Breast epithelium (tissue), 4 donors: Measurements from ENCODE around the gene FXYD7. TPM values are rescaled to one million over a fixed set of nuclear protein-coding genes. Genes with fewer than 3 reads are reported as not detected.
"Not testable (repeated sequence)": the region's sequence is repeated elsewhere in the genome, so short reads cannot be mapped to it uniquely, and the experiment has no call there.

Experiments used
- DNase-seq, 2 donors: peaks; one replicate each; pipeline ENCODE4 v3.0.0-alpha.2; 2019; ENCODE audit warnings: low spot score in 2 of 2
- H3K27ac ChIP-seq, 2 donors: fragments of 200-600 bp; sonication (generic) in 1 of 2; one replicate each; pipeline ENCODE4 v1.5.1; 2016 to 2019; ENCODE audit warnings: mild to moderate bottlenecking in 1 of 2
- H3K27me3 ChIP-seq, 2 donors: fragments of 200-600 bp; sonication (generic) in 1 of 2; one replicate each; pipeline versions ENCODE4 v1.5.1 to v1.6.0; 2017 to 2019; ENCODE audit warnings: control low read depth in 1 of 2, mild to moderate bottlenecking in 1 of 2
- H3K36me3 ChIP-seq: fragments of 200-600 bp; one replicate; pipeline ENCODE4 v1.5.1; 2019
- H3K4me1 ChIP-seq, 2 donors: fragments of 200-600 bp; sonication (generic); one replicate each; pipeline ENCODE4 v1.5.1; 2016 to 2019; ENCODE audit warnings: control low read depth in 1 of 2
- H3K4me3 ChIP-seq, 3 donors: fragments of 200-600 bp; sonication (generic); 1 replicate in 2 of 3; 2 replicates in 1 of 3; pipeline ENCODE4 v1.5.1; 2016 to 2019; ENCODE audit warnings: mild to moderate bottlenecking in 3 of 3, moderate library complexity in 2 of 3
- H3K9me3 ChIP-seq, 2 donors: fragments of 200-600 bp; sonication (generic) in 1 of 2; one replicate each; pipeline ENCODE4 v1.5.1; 2016 to 2019; ENCODE audit warnings: control low read depth in 1 of 2
- POLR2A ChIP-seq: fragments of 450-650 bp; IDR thresholded peaks from one replicate; pipeline ENCODE4 v1.6.1; 2016; ENCODE audit warnings: antibody characterized with exemption, mild to moderate bottlenecking, moderate library complexity
- POLR2AphosphoS5 ChIP-seq, 3 donors: sonication (generic); formaldehyde crosslinking; IDR thresholded peaks; one replicate each; pipeline ENCODE4 v1.6.1; 2017; ENCODE audit warnings: antibody characterized with exemption in 3 of 3
- intact Hi-C: fragments of 100-400 bp; cut with DNase I; formaldehyde crosslinking; loops from one replicate; pipeline ENCODE4 v1.15.1; 2023; ENCODE audit warnings: low total_unique reads
- total RNA-seq, 3 donors: library from RNA; depleted of rRNA; stranded (reverse); fragments of >200 nt; gene quantifications; one replicate each; pipeline ENCODE4 v1.1.0, GENCODE V29; 2016
- TF ChIP-seq, protein P1 (sequence below), 3 donors: fragments of 450-650 bp; IDR thresholded peaks; one replicate each; pipeline ENCODE4 v1.5.1; 2016 to 2017; ENCODE audit warnings: antibody characterized with exemption in 3 of 3, mild to moderate bottlenecking in 3 of 3, moderate library complexity in 3 of 3

FXYD7 gene
- total RNA-seq, 3 donors from 2014 or later = not detected

DNA sequence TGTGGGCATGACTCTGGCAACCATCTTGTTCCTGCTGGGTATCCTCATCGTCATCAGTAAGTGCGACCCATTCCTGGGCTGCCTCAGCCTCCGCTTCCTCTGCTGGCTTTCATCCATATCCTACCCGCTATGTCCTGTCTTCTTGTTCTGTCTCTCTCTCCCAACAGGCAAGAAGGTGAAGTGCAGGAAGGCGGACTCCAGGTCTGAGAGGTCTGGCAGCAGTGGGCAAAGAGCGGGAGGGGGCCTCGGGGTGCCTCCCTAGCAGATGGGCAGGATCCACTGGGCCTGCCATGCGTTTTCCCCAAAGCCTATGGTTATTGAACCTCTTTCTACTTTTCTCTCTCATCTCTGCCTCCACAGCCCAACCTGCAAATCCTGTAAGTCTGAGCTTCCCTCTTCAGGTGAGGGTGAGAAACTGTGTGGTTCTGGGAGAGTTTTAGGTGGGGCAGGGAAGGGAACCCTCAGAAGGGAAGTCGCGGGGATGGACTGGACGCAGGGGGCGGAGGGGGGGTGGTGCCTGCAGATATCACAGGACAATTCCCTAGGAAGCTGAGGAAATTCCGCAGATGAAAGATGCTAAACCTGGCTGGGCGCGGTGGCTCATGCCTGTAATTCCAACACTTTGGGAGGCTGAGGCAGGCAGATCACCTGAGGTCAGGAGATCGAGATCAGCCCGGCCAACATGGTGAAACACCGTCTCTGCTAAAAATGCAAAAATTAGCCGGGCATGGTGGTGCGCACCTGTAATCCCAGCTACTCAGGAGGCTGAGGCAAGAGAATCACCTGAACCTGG lies 8.4 kb downstream of the FXYD7 start:
- no peak overlapping the region for H3K4me3 ChIP-seq
- no peak for DNase-seq
- H3K36me3 ChIP-seq = no peaks in the 10 kb centered on the region
- no peaks in the 10 kb centered on the region for H3K27me3 ChIP-seq
- TF ChIP-seq, protein P1, sequence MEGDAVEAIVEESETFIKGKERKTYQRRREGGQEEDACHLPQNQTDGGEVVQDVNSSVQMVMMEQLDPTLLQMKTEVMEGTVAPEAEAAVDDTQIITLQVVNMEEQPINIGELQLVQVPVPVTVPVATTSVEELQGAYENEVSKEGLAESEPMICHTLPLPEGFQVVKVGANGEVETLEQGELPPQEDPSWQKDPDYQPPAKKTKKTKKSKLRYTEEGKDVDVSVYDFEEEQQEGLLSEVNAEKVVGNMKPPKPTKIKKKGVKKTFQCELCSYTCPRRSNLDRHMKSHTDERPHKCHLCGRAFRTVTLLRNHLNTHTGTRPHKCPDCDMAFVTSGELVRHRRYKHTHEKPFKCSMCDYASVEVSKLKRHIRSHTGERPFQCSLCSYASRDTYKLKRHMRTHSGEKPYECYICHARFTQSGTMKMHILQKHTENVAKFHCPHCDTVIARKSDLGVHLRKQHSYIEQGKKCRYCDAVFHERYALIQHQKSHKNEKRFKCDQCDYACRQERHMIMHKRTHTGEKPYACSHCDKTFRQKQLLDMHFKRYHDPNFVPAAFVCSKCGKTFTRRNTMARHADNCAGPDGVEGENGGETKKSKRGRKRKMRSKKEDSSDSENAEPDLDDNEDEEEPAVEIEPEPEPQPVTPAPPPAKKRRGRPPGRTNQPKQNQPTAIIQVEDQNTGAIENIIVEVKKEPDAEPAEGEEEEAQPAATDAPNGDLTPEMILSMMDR (IDR thresholded peaks at IDR 0.05) = no peak
- no peak for TF ChIP-seq POLR2AphosphoS5 (IDR thresholded peaks at IDR 0.05)
- TF ChIP-seq POLR2A = no peak
- no peaks in the 10 kb centered on the region for H3K9me3 ChIP-seq
- intact Hi-C loops = loop anchor here (10.0 kb wide), 1 partner anchor 113 kb away; the partner anchor contains the start of gene USF2
- no peak overlapping the region for H3K27ac ChIP-seq
- no peaks in the 10 kb centered on the region for H3K4me1 ChIP-seq

DNA sequence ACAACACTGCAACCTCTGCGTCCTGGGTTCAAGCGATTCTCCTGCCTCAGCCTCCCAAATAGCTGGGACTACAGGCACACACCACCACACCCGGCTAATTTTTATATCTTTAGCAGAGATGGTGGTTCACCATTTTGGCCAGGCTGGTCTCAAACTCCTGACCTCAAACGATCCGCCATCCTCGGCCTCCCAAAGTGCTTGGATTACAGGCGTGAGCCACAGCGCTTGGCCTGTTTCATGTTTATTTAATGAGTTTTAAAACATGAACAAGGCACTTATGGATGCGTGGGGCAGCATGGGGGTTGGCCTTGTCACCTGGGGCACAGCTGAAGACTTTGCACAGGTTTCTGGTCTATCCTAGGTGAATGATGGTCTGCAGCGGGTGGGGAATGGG lies 10.1 kb downstream of the FXYD7 start:
- intact Hi-C loops = loop anchor here (10.0 kb wide), 1 partner anchor 112 kb away; the partner anchor contains the start of gene USF2
- H3K27me3 ChIP-seq, H3K9me3 ChIP-seq, H3K4me1 ChIP-seq, DNase-seq, H3K27ac ChIP-seq, H3K36me3 ChIP-seq: not testable (repeated sequence)
- peak overlapping the region in 1 of 3 donors; percentile 82 for H3K4me3 ChIP-seq

DNA sequence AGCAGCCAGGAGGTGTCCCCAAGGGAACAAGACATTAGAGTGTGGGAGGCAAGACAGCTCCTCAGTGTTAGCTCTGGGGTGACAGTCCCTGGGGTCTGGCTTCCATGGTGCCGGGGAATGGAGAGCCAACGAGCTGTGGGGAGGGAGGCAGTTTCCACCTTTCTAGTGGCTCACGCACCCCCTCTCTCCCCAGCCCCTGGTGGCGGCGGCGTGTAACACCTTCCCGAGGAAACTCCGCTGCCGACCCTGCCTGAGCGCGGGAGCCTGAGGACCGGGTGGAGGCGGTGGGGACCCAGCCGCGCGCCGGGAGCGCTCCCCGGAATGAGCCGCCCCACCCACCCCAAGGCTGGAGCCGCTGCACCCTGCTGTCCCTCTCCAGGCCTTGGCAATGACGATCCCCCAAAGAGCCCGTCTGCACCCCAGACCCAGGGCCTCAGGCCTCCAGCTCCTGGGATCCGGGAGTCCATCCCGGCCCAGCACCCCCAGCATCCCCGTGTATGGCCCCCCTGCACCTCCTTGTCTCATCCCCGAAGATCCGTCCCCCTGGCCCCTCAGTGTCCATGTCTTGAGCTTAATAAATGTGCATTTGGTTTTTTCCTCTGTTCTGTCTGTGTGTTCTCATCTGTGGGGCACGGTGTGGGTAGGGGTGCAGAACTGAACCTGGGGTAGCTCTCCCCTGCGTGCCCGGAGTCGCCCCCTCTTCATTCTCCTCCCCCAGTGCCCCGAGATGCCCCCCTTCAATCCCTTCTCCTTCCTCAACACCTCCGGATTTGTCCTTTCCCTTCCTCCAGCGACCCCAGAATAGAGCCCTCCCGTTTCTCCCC lies 10.9 kb downstream of the FXYD7 start:
- Histone ChIP-seq H3K4me3 (peak overlapping the region; percentile 69 to 82 (median 75)), H3K36me3 (no peaks in the 10 kb centered on the region), H3K4me1 (no peaks in the 10 kb centered on the region), H3K27me3 (no peaks in the 10 kb centered on the region), H3K27ac (peak overlapping the region; percentile 77 to 85), H3K9me3 (no peaks in the 10 kb centered on the region)
- no peak for DNase-seq
- no peak for TF ChIP-seq POLR2A
- TF ChIP-seq, protein P1 (IDR thresholded peaks at IDR 0.05) = peak; percentile 58 to 69 (median 64)
- TF ChIP-seq POLR2AphosphoS5 (IDR thresholded peaks at IDR 0.05) = no peak
- intact Hi-C loops = loop anchor here (10.0 kb wide), 1 partner anchor 111 kb away; the partner anchor contains the start of gene USF2

DNA sequence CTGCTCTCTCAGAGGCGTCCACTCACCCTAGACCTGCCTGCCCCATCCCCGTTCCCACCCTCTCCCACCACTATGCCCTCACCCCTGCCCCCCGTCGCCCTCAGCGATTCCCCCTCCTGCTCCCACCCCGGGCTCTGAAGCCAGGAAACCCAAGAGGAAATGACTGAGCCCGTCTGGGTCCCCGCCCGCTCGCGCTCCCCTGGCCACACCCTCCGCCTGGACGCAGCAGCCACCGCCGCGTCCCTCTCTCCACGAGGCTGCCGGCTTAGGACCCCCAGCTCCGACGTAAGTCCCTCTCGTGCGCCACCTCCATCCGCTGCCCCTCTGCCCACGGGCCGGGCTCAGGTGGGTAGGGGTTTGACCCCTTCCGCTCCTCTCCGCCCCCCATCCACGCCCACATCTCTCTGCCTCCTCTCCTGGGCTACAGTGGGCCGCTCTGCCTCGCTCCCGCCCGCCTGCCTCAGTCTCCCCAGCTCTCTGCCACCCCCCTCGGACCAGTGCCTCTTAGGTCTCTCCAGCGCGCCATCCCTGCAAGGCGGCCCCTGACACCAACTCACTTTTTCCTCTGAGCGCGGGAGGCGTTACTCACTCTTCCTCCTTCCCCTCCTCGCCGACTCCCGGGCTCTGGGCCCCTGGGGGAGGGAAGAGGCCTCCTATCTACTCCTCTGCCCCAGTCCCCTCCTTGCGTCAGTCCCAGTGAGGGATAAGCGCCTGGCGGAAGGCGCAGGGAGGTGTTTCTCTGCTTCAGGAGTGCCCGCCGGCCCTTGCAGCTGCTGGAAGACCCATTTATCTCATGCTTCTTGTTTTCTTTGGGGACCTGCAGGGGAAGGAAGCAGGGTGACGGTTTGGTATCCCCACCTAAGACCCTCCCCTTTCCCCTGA lies 11.7 kb downstream of the FXYD7 start, which contains the start of gene FXYD5:
Gene FXYD5 (plus strand): TSS at position 211 of the 882 bp plus-strand sequence. CDS start 816 bp downstream, outside the sequence.
- Histone ChIP-seq H3K9me3 (no peaks in the 10 kb centered on the region), H3K27ac (peak within 1 kb of the TSS; percentile 77 to 85), H3K4me3 (peak within 1 kb of the TSS; percentile 69 to 82 (median 75)), H3K4me1 (no peaks in the 10 kb centered on the region), H3K27me3 (no peaks in the 10 kb centered on the region), H3K36me3 (no peaks in the 10 kb centered on the region)
- intact Hi-C loops = loop anchor here (10.0 kb wide), 1 partner anchor 110 kb away; the partner anchor contains the start of gene USF2
- DNase-seq = peak in 1 of 2 donors; percentile 72
- TF ChIP-seq POLR2AphosphoS5 (IDR thresholded peaks at IDR 0.05) = peak in 2 of 3 donors; percentile 11 to 19
- no peak for TF ChIP-seq POLR2A
- TF ChIP-seq, protein P1 (IDR thresholded peaks at IDR 0.05) = peak in 1 of 3 donors; percentile 24

DNA sequence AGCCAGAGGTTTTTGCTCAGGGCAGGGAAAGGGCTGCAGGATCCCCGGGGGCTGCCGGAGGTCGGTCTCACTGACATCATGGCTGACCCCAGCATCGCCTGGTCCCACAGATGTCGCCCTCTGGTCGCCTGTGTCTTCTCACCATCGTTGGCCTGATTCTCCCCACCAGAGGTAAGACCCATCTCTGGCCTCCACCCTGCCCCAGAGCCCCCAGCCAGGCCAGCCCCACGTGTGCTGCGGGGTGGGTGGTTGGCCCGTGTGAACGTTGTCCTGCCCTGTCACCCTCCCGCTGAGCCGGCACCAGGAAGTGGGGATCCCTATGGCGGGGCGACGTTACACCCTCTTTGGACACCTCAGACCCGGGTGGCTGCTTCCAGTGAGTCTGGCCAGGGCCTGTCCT lies 12.4 kb downstream of the FXYD7 start:
- H3K4me3 ChIP-seq = peak overlapping the region; percentile 69 to 82 (median 75)
- H3K4me1 ChIP-seq = no peaks in the 10 kb centered on the region
- no peaks in the 10 kb centered on the region for H3K36me3 ChIP-seq
- DNase-seq = no peak
- peak overlapping the region; percentile 77 to 85 for H3K27ac ChIP-seq
- intact Hi-C loops = loop anchor here (10.0 kb wide), 1 partner anchor 109 kb away; the partner anchor contains the start of gene USF2
- H3K9me3 ChIP-seq = no peaks in the 10 kb centered on the region
- TF ChIP-seq POLR2A (no peak), POLR2AphosphoS5 (IDR thresholded peaks at IDR 0.05) (no peak)
- TF ChIP-seq, protein P1 (IDR thresholded peaks at IDR 0.05) = no peak
- no peaks in the 10 kb centered on the region for H3K27me3 ChIP-seq
